ENCODE data around the gene RPRD1A. TPM values are rescaled to one million over a fixed set of nuclear protein-coding genes. Genes with fewer than 3 reads are reported as not detected.
"Not testable (repeated sequence)": the region's sequence is repeated elsewhere in the genome, so short reads cannot be mapped to it uniquely, and the experiment has no call there.

The RPRD1A gene
- total and polyA plus RNA-seq, 2 experiments from 2014 or later: 23.3 to 68.0 TPM

DNA sequence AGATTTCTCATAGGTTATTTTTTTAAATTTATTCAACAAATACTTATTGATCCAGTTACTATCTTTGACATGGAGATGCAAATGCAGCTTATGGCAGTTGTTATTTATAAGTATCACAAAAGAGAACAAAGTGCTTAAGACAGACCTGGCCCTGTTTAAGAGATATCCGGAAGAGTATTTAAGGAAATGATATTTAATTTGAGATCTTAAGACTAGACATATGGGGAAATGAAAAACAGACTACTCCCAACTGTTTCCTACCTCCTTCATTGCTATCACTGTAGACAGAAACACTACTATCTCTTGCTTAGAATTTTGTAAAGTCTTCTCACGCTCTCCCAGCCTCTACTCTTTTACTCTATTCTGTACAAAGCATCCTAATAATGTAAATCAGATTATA is 36.0 kb downstream of the RPRD1A start:
- Histone ChIP-seq H2AFZ (no peak overlapping the region), H3K4me1 (ENCODE audit: insufficient read depth) (no peaks in the 10 kb centered on the region), H3K27me3 (no peaks in the 10 kb centered on the region), H4K20me1 (ENCODE audit: insufficient read depth, poor library complexity, severe bottlenecking) (peaks cover 8% of the 10 kb centered on the region), H3K4me3 (no peak overlapping the region), H3K4me2 (no peak overlapping the region), H3K36me3 (replicated peaks; ENCODE audit: insufficient read depth, low read depth) (no peaks in the 10 kb centered on the region), H3K79me2 (peaks cover 40% of the 10 kb centered on the region), H3K9me2 (replicated peaks; ENCODE audit: insufficient read depth) (no peaks in the 10 kb centered on the region), H3K9me3 (ENCODE audit: low read depth) (no peaks in the 10 kb centered on the region), H3K27ac (no peak overlapping the region)
- no peak for DNase-seq (ENCODE audit: low spot score)
- WGBS (ENCODE audit: low lambda C conversion rate, missing lambda C conversion rate): 90% methylated on average over 2 of the region's 2 CpGs
- TF ChIP-seq, protein P1, sequence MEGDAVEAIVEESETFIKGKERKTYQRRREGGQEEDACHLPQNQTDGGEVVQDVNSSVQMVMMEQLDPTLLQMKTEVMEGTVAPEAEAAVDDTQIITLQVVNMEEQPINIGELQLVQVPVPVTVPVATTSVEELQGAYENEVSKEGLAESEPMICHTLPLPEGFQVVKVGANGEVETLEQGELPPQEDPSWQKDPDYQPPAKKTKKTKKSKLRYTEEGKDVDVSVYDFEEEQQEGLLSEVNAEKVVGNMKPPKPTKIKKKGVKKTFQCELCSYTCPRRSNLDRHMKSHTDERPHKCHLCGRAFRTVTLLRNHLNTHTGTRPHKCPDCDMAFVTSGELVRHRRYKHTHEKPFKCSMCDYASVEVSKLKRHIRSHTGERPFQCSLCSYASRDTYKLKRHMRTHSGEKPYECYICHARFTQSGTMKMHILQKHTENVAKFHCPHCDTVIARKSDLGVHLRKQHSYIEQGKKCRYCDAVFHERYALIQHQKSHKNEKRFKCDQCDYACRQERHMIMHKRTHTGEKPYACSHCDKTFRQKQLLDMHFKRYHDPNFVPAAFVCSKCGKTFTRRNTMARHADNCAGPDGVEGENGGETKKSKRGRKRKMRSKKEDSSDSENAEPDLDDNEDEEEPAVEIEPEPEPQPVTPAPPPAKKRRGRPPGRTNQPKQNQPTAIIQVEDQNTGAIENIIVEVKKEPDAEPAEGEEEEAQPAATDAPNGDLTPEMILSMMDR (IDR thresholded peaks at IDR 0.05; ENCODE audit: poor library complexity): no peak
- TF ChIP-seq EZH2phosphoT487 (IDR thresholded peaks at IDR 0.05; ENCODE audit: low read depth, severe bottlenecking, unreplicated experiment) (no peak), EZH2 (IDR thresholded peaks at IDR 0.05; ENCODE audit: borderline replicate concordance) (no peak)

DNA sequence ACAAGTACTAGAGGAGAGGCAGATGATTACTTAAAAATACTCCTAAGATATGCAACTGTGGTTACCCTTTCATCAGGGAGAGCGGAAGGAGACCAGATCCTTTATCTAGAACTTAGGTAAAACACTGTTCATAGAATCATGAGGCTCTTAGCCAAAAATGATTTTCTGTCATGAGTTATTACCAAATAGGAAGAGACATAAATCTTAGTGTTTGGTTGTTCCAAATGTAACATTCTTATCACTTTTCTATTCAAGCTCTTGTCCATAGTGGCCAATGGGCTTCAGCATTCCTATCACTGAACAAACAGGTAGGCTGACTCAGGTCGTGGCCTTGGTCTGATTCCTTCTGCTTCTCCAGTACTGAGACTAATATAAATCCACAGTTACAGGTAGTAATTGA is 38.5 kb downstream of the RPRD1A start:
- Histone ChIP-seq H3K27ac (no peak overlapping the region), H3K4me3 (no peak overlapping the region), H3K4me1 (ENCODE audit: insufficient read depth) (no peaks in the 10 kb centered on the region), H3K36me3 (replicated peaks; ENCODE audit: insufficient read depth, low read depth) (no peaks in the 10 kb centered on the region), H3K27me3 (no peaks in the 10 kb centered on the region), H3K9me3 (ENCODE audit: low read depth) (no peaks in the 10 kb centered on the region), H2AFZ (no peak overlapping the region), H4K20me1 (ENCODE audit: insufficient read depth, poor library complexity, severe bottlenecking) (peaks cover 8% of the 10 kb centered on the region), H3K79me2 (peaks cover 16% of the 10 kb centered on the region), H3K4me2 (no peak overlapping the region), H3K9me2 (replicated peaks; ENCODE audit: insufficient read depth) (no peaks in the 10 kb centered on the region)
- TF ChIP-seq, protein P1 (IDR thresholded peaks at IDR 0.05; ENCODE audit: poor library complexity): no peak
- TF ChIP-seq EZH2phosphoT487 (IDR thresholded peaks at IDR 0.05; ENCODE audit: low read depth, severe bottlenecking, unreplicated experiment) (no peak), EZH2 (IDR thresholded peaks at IDR 0.05; ENCODE audit: borderline replicate concordance) (no peak)
- DNase-seq (ENCODE audit: low spot score): no peak
- 69% methylated on average over 2 of the region's 2 CpGs for WGBS (ENCODE audit: low lambda C conversion rate, missing lambda C conversion rate)

DNA sequence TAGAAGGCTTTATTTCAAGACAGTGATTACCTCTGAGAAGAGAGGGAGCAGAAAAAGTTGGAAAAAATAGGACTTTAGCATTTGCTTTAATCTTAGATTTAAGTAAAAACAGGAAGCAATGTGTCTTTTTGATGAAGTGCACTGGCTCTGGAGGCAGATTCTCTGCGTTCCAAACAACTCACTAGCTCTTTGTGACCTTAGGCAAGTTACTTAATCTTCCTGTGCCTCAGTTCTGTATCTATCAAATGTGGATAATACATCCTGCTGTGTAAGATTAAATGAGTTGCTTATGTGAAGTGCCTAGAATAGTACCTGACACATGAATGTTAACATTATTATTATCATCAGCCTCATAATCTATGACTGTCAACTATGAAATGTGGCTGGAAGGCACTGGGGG is 42.3 kb downstream of the RPRD1A start:
- Histone ChIP-seq H3K4me2 (no peak overlapping the region), H3K4me3 (no peak overlapping the region), H3K36me3 (replicated peaks; ENCODE audit: insufficient read depth, low read depth) (no peaks in the 10 kb centered on the region), H3K9me2 (replicated peaks; ENCODE audit: insufficient read depth) (no peaks in the 10 kb centered on the region), H3K27me3 (no peaks in the 10 kb centered on the region), H3K27ac (no peak overlapping the region), H3K4me1 (ENCODE audit: insufficient read depth) (no peaks in the 10 kb centered on the region), H2AFZ (no peak overlapping the region), H3K79me2 (no peaks in the 10 kb centered on the region), H3K9me3 (ENCODE audit: low read depth) (no peaks in the 10 kb centered on the region), H4K20me1 (ENCODE audit: insufficient read depth, poor library complexity, severe bottlenecking) (no peaks in the 10 kb centered on the region)
- 45% methylated on average over 1 of the region's 1 CpG for WGBS (ENCODE audit: low lambda C conversion rate, missing lambda C conversion rate)
- TF ChIP-seq, protein P1 (IDR thresholded peaks at IDR 0.05; ENCODE audit: poor library complexity): no peak
- no peak for TF ChIP-seq EZH2 (IDR thresholded peaks at IDR 0.05; ENCODE audit: borderline replicate concordance)
- TF ChIP-seq EZH2phosphoT487 (IDR thresholded peaks at IDR 0.05; ENCODE audit: low read depth, severe bottlenecking, unreplicated experiment): no peak
- no peak for DNase-seq (ENCODE audit: low spot score)

DNA sequence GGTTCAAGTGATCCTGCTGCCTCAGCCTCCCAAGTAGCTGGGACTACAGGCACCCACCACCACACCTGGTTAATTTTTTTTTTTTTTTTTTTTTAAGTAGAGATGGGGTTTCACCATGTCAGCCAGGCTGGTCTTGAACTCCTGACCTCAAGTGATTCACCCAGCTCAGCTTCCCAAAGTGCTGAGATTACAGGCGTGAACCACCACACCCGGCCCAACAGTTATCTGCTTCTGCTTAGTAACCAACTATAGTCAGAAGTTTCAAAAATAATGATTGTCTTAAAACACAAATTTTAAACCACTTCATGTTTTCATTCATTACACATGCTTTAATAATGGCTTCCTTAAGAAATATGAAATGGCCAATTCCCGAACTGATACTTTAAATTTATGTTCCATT is 43.1 kb downstream of the RPRD1A start:
- H3K4me3 ChIP-seq; H3K36me3 ChIP-seq (replicated peaks; ENCODE audit: insufficient read depth, low read depth); H3K27ac ChIP-seq; H3K9me3 ChIP-seq (ENCODE audit: low read depth); H2AFZ ChIP-seq; H4K20me1 ChIP-seq (ENCODE audit: insufficient read depth, poor library complexity, severe bottlenecking); H3K9me2 ChIP-seq (replicated peaks; ENCODE audit: insufficient read depth); H3K4me2 ChIP-seq; H3K4me1 ChIP-seq (ENCODE audit: insufficient read depth); H3K79me2 ChIP-seq; H3K27me3 ChIP-seq; DNase-seq (ENCODE audit: low spot score): not testable (repeated sequence)
- 94% methylated on average over 3 of the region's 3 CpGs for WGBS (ENCODE audit: low lambda C conversion rate, missing lambda C conversion rate)

Measured in hepatocyte (in vitro differentiated cells).